Lower leg skin (tissue), 4 donors: Measurements from ENCODE around the gene YPEL1. TPM values are rescaled to one million over a fixed set of nuclear protein-coding genes. Genes with fewer than 3 reads are reported as not detected.

Source experiments
- DNase-seq, 2 donors: peaks; one replicate each; pipeline ENCODE4 v3.0.0-alpha.2; 2019; ENCODE audit warnings: low spot score in 2 of 2
- H3K4me3 ChIP-seq: fragments of 200-600 bp; sonication (generic); 2 replicates; pipeline ENCODE4 v1.5.1; 2017; ENCODE audit warnings: mild to moderate bottlenecking, low read depth; ENCODE audit not compliant: poor library complexity, severe bottlenecking
- CTCF ChIP-seq, 3 donors: fragments of 450-650 bp; IDR thresholded peaks; one replicate each; pipeline ENCODE4 v1.5.1; 2016; ENCODE audit warnings: antibody characterized with exemption in 3 of 3, mild to moderate bottlenecking in 3 of 3, moderate library complexity in 2 of 3
- POLR2A ChIP-seq, 2 donors: fragments of 450-650 bp; IDR thresholded peaks; one replicate each; pipeline ENCODE4 v1.6.1; 2016 to 2017; ENCODE audit warnings: antibody characterized with exemption in 2 of 2, mild to moderate bottlenecking in 1 of 2, moderate library complexity in 1 of 2
- WGBS, 2 donors: methylation state at CpG; one replicate each; pipeline ENCODE4 v1.1.5; 2018; 5-methylcytosine and 5-hydroxymethylcytosine counted together
- intact Hi-C: fragments of 100-400 bp; cut with DNase I; formaldehyde crosslinking; loops from one replicate; pipeline ENCODE4 v1.15.0; 2023; ENCODE audit warnings: low total_unique reads
- total RNA-seq, 4 donors: library from RNA; depleted of rRNA; stranded (reverse); fragments of >200 nt; gene quantifications; one replicate each; pipeline ENCODE4 v1.1.0, GENCODE V29; 2016

The YPEL1 gene
- total RNA-seq, 4 donors from 2014 or later = 1.9 to 5.4 (median 2.8) TPM

- H3K4me3 ChIP-seq = no peak overlapping the region
- no peak for DNase-seq
- intact Hi-C loops = loop anchor here (10.0 kb wide), 1 partner anchor 197 kb away; no protein-coding TSS in a partner anchor
- 75 to 78% methylated on average over 8 of the region's 8 CpGs for WGBS, 2 donors
- TF ChIP-seq CTCF (IDR thresholded peaks at IDR 0.05) (no peak), POLR2A (IDR thresholded peaks at IDR 0.05) (no peak)
Measured at GRCh38 chr22:21738081-21738480, 2.5 kb upstream of the YPEL1 start.

GRCh38 chr22:21736948-21737347, 1.4 kb upstream of the YPEL1 start:
- WGBS, 2 donors = 79 to 93% methylated on average over 9 of the region's 9 CpGs
- H3K4me3 ChIP-seq = no peak overlapping the region
- intact Hi-C loops = loop anchor here (10.0 kb wide), 1 partner anchor 198 kb away; no protein-coding TSS in a partner anchor
- DNase-seq = no peak
- TF ChIP-seq POLR2A (IDR thresholded peaks at IDR 0.05) = no peak
- TF ChIP-seq CTCF (IDR thresholded peaks at IDR 0.05) = no peak

- DNase-seq = no peak
- intact Hi-C loops = loop anchor here (10.0 kb wide), 1 partner anchor 199 kb away; no protein-coding TSS in a partner anchor
- no peak for TF ChIP-seq CTCF (IDR thresholded peaks at IDR 0.05)
- no peak for TF ChIP-seq POLR2A (IDR thresholded peaks at IDR 0.05)
- WGBS, 2 donors = 15 to 38% methylated on average over 11 to 64 of the region's 65 CpGs
- no peak overlapping the region for H3K4me3 ChIP-seq
Measured at GRCh38 chr22:21736084-21736642, 569 bp upstream of the YPEL1 start.

GRCh38 chr22:21734540-21735199, 924 bp downstream of the YPEL1 start:
- intact Hi-C loops = loop anchor here (10.0 kb wide), 1 partner anchor 200 kb away; no protein-coding TSS in a partner anchor
- H3K4me3 ChIP-seq = peak overlapping the region; percentile 25
- 11 to 13% methylated on average over 8 of the region's 8 CpGs for WGBS, 2 donors
- TF ChIP-seq POLR2A (IDR thresholded peaks at IDR 0.05) = no peak
- no peak for TF ChIP-seq CTCF (IDR thresholded peaks at IDR 0.05)
- no peak for DNase-seq

- no peak for DNase-seq
- no peak overlapping the region for H3K4me3 ChIP-seq
- WGBS, 2 donors = 87 to 92% methylated on average over 5 of the region's 5 CpGs
- intact Hi-C loops = loop anchor here (10.0 kb wide), 1 partner anchor 203 kb away; no protein-coding TSS in a partner anchor
- no peak for TF ChIP-seq CTCF (IDR thresholded peaks at IDR 0.05)
- TF ChIP-seq POLR2A (IDR thresholded peaks at IDR 0.05) = no peak
Measured at GRCh38 chr22:21731503-21731902, 4.1 kb downstream of the YPEL1 start.
